Hematopoietic multipotent progenitor cell treated with erythropoietin and hydrocortisone succinate and interleukin-3 and kit ligand, for 6 days (in vitro differentiated cells): ENCODE results near the gene RPRD1B.
A peak's percentile ranks its signal among the peaks of the same experiment; 100 is the strongest.
"Not testable (repeated sequence)": the region's sequence is repeated elsewhere in the genome, so short reads cannot be mapped to it uniquely, and the experiment has no call there.

Experiments
- DNase-seq: peaks from one replicate; pipeline ENCODE4 v3.0.0-alpha.2; 2015

RPRD1B gene

GRCh38 chr20:38001981-38002380, 31.6 kb upstream of the RPRD1B start:
- peak; percentile 41 for DNase-seq

DNA sequence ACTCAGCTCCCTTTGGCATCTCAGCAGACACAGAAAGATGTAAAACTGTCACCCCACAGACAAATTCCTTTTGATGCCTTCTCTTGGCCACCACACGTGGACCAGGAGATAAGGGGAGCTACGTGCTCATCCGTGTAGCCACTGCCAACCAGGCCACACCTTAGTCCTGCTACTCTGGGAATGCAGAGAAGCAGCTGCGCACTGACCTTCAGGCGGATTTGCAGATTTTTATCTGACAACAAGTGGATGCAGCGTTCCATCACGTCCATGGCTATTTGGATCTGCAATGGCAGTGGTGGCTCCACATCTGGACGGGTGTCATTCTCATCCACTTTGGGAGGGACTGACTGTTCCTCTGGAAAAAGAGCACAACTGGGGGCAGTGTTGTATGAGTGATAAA, 31.1 kb upstream of the RPRD1B start:
- DNase-seq = no peak

DNA sequence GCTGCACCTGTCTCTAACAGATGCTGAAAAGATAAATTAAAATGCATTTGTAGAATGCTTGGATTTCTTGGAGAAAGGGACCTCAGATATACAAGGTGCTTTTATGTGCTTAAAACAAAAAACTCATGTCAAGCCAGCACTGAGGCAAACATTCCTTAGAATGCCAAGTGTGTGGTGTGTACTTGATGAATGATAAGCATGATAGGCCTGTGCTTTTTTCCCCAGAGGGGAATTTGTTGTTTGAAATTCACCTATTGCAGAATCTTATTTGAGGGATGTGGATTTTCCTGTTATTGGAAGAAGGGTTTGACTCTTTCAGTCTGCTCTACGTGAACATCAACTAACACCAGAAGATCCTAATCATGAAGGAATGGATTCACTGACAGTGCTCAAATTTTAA, 29.1 kb upstream of the RPRD1B start:
- DNase-seq = no peak

- no peak for DNase-seq
These were observed 27.6 kb upstream of the RPRD1B start for GRCh38 chr20:38005903-38006302.

DNA sequence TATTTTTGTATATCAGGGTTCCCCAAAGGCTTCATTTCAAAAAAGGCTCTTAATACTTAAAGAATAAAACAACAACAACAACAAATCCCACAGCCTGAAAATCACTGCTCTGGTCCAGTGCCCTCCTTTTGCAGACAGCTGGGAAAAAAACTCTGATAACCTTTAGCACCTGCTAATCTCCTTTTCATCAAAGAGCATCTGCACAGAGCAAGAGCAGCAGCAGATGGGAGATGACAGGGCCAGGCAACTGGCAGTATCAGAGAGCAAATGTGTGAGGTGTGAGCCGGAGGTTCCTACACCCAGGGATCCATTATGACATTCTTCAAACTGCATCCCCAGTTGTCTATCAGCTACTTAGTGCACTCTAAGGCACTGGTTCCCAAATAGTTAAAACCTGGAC, 26.0 kb upstream of the RPRD1B start:
- DNase-seq = no peak

DNA sequence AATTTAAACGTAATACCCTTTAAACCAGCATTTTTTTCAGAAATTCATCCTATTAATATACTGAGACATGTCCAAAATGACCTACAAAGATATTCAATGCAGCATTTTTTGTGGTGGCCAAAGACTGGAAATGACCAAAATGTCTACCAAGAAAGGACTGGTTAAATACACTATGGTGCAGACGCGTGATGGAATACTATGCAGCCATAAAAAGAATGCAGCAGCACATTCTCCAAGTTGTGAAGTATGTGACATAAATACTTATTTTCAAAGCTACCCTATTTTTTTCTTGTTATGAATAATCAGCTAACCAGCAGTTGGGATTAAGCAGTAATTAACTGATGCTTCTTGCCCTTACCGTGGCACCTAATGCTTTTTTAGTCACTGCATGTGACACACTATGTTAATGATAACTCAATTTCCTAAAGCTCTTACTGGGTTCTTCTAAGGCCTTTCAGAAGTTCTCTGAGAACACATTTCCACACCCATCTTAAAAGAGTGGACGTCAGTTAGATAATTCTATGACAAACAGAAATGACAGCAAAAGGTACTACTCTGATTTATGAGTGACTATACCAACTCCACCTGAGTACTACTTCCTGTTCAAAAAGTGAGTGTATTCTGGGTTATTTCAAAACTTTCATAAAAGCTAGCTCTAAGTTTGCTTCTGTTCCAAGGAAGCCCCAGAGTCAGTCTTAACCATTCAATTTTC, 25.2 kb upstream of the RPRD1B start:
- no peak for DNase-seq

GRCh38 chr20:38009416-38009815, 24.1 kb upstream of the RPRD1B start:
- not testable (repeated sequence) for DNase-seq

GRCh38 chr20:38011696-38012095, 21.9 kb upstream of the RPRD1B start:
- no peak for DNase-seq

- DNase-seq = no peak
These were observed 21.2 kb upstream of the RPRD1B start for GRCh38 chr20:38012332-38012731.

DNA sequence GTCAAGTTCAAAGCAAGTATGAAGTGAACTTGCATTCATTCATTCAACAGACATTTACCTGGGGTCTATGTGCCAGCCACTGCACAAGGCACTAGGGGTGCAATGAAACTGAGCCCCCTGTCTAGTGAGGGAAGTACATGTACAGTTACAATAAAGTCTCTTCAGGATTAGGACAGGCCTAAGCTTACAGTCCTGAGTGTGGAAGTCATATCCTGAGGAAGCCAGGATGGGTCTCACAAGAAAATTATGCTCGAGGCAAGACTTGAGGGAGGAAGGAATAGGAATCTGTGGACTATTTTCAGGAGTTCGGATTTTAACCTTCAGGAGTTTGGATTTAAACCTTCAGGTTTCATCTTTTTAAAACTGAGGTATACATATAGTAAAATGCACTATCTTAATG, 19.7 kb upstream of the RPRD1B start:
- no peak for DNase-seq

GRCh38 chr20:38017959-38018358, 15.6 kb upstream of the RPRD1B start:
- DNase-seq = no peak

- DNase-seq = no peak
These were observed 15.2 kb upstream of the RPRD1B start for GRCh38 chr20:38018385-38018784.

- DNase-seq = no peak
These were observed 12.3 kb upstream of the RPRD1B start for GRCh38 chr20:38021087-38021772.

DNA sequence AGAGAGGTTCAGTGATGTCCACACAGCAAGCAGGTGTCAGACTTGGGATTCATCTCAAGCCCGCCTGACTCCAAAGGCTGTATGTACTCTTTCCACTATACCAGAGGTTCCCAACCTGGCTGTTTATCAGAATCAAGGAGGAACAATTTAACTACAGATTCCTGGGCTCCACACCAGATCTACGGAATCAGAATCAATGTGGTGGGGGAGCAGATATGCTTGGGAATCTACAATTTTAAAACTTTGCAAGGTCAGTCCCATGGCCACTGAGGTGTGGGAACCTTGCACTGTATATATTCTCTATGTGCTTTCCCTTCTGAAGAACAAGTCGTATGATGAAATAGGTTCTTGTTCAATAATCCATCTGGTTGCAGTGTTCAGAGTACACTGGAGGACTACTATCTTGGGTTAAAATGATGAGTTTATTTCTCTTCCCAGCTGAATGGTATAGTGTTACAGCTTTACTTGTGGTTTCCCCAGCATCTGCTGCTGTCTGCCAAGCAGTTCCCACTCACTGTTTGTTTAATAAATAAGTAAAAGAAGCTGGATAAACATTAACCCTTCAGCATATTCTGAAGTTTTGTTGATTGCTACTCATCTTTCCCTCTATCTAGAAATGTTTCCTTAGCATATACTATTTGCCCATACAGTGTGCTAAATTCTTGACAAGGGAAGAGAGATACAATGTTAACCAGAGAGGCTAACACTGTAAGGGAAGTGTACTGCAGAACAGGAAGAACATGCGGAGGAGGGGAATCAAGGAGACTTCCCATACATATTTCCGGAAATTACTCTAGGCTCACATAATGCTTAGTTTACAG, 10.2 kb upstream of the RPRD1B start:
- DNase-seq = no peak

DNA sequence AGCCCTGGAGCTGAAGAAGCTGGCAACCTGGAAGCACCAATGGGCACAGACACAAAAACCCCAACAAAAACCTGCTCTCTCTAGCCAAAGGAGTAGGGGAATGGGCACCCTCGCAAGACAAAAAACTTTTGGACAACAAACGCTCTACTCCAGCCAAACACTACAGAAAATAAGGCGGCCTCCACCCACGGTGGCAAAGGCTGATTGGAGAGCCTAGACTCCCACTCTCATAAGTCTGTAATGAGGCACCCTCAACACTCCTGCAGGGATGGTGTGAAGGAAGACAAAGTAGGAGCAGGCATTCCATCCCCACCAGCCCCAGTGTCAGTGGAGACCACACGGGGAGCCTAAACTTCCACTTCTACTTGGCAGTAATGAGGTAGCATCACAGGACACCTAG, 9.1 kb upstream of the RPRD1B start:
- no peak for DNase-seq

DNA sequence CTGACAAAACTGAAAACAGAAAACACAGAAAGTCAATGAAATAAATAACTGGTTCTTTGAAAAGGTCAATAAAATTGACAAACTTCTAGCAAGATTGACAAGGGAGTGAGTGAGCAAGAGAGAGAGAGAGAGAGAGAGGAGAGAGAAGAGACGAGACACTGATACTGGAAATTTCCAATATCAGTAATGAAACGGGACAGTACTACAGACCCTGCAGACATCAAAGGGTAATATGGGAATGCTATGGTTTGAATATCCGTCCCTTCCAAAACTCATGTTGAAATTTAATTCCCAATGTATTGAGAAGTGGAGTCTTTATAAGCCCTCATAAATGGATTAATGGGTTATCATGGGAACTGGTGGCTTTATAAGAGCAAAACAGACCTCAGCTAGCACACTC, 4.1 kb upstream of the RPRD1B start:
- DNase-seq = no peak

- DNase-seq = no peak
These were observed 1.6 kb upstream of the RPRD1B start for GRCh38 chr20:38031957-38032356.

- peak; percentile 41 for DNase-seq
These were observed 789 bp upstream of the RPRD1B start for GRCh38 chr20:38032585-38033329.

DNA sequence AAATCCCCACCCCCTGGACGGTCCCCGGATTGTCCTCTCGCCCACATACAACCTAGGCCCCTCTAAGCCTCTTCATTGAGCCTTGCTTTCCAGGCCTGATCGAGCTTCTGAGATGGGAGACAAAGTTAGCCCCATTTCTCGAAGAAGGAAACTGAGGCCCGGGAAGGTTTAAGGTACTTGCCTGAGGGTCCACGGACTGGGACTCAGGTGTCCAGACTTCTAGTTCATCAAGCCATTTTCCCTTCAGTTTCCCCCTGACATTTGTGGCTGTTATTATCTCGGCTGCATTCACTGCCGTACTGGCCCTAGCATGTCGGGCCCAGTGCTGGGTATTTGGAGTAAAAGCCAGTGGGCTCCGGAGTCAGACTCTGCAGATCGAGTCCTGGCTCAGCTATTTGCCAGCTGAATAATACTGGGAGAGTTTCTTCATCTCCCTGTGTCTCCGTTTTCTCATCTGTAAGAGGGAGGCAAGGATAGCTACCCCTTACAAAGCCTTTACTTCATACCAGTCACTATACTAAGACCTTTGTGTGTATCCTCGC, 633 bp downstream of the RPRD1B start:
- DNase-seq = peak; percentile 21

DNA sequence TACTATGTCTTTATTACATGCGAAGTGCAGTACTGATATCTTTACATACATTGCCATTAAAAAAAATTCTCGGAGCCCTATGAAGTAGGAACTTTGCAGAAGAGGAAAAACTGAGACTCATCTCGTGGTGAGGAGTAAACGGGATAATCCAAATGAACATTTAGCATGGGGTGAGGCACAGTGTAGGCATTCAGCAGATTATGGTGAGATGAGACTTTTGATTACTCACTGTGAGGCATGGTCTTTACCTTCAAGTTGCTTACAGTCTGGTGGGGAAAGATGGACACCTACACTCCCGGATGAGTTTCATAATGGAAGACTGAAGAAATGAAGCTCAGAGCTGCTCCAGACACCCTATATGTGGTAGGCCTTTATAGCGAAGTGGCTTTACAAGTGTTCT, 1.4 kb downstream of the RPRD1B start:
- DNase-seq = peak; percentile 34

DNA sequence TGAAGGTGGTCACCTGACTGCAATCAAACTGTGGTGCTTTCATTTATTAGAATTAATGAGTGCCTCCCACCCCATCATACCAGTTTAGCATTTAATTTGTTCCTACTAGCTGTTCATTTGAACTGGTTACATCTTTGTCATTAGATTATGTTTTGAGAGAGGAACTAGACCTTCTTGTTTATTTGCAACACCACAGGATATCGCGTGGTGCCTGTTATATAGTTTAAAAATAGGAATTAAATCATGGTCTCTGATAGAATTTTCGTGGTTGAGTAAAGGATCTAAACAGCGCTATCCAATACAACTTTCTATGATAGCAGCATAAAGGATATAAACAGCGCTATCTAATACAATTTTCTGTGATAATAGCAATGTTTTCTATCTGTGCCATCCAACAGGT, 2.8 kb downstream of the RPRD1B start:
- no peak for DNase-seq

DNA sequence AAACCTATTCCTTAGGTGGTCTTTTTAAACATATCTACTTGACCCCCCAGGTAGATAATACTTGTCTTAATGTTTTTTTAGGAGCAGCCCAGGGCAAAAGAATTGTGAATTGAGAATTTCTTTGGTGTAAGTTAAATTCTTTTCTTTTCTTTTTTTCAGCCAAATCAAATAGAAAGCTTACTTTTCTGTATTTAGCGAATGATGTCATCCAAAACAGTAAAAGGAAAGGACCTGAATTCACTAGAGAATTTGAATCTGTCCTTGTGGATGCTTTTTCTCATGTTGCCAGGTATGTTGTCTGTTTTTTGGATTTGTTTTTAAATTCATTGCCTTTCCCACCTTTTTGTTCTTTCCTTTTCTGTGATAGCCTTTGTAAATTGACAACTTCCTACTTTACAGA, 6.7 kb downstream of the RPRD1B start:
- no peak for DNase-seq
